Sciatic nerve (tissue), 2 donors: ENCODE results near the gene CAND1. TPM values are rescaled to one million over a fixed set of nuclear protein-coding genes. Genes with fewer than 3 reads are reported as not detected.

Experiments
- ATAC-seq: fragments of 200-7000 bp; cut with Tn5 transposase; one replicate; pipeline ENCODE4 v1.9.1; 2020; ENCODE audit warnings: mild to moderate bottlenecking, moderate library complexity
- DNase-seq: peaks from one replicate; pipeline ENCODE4 v3.0.0-alpha.2; 2020; ENCODE audit warnings: low spot score
- intact Hi-C: fragments of 100-400 bp; cut with DNase I; formaldehyde crosslinking; loops from one replicate; pipeline ENCODE4 v1.14.2; 2022
- total RNA-seq: library from RNA; stranded (reverse); fragmentation: NEBNext Ultra II Directional; extraction: Animal tissue kit (Norgen Biotek cat#: 25700); gene quantifications from one replicate; pipeline ENCODE4 v1.2.1, GENCODE V29; 2021
- donor health status: DM: no; HTN: no; CAD: no.
- donor health status: DM: no; HTN: no; CAD: no.

CAND1 gene
- total RNA-seq, 1 donor from 2014 or later: 123 TPM

DNA sequence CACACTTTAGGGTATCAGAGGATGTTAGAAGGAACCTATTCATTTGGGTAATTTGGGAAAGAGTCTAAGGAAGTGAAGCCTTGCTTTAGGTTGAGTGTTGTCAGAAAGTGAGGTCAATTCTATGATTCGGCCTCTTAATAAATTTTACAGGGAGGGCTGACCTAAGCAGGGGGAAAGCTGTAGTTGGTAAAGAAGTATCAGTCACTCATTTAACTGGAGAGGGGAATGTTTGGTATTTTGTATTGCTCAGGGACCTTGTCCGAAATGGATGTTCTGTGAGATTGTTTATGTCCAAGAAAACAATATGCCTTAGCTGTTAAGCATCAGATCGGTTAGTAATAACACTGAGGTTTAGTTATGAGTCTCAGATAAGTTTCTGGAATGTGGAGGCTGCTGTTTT, 7.3 kb downstream of the CAND1 start:
- ATAC-seq (no peak), DNase-seq (no peak)
- intact Hi-C loops: no loop called here

- intact Hi-C loops: no loop called here
- ATAC-seq (no peak), DNase-seq (no peak)
These were observed 10.5 kb downstream of the CAND1 start for GRCh38 chr12:67279637-67280036.

DNA sequence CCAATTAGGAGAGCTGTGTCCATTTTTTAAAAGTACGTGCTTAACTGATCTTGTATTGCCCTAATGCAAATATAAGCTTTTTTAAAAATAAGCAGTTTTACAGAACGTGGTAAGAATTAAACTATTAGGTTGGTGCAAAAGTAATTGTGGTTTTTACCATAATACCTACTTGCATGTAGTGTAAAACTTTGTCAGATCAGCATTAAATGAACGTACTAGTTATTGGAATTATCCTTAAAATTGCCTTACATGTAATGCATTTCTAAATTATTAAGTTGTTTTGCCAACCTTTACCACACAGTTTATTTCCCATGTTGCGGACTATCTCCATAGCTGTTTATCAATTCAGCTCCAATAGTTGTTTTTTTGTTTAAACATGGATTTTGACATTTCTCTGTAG, 10.9 kb downstream of the CAND1 start:
- DNase-seq: no peak
- intact Hi-C loops: no loop called here
- ATAC-seq: no peak

- ATAC-seq (no peak), DNase-seq (no peak)
- intact Hi-C loops: no loop called here
These were observed 11.4 kb downstream of the CAND1 start for GRCh38 chr12:67280572-67280971.

DNA sequence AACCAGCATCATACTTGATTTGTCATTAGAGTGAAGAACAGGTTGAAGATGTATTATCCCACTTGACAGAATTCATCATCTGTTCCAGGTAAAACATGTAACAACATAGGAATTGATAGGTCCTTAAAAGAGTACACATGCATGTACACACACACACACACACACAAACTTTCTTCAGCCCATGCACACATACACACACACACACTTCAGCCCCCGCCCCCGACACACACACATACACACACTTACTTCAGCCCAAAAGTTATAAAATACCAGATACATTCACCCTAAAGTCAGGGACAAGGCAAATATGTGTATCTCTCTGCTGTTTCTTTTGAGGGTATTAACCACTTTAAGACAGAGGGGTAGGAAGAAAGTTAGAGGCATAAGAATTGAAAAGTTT, 15.4 kb downstream of the CAND1 start:
- DNase-seq: no peak
- ATAC-seq: no peak
- intact Hi-C loops: no loop called here

- ATAC-seq: no peak
- DNase-seq: no peak
- intact Hi-C loops: no loop called here
These were observed 17.1 kb downstream of the CAND1 start for GRCh38 chr12:67286257-67286656.

DNA sequence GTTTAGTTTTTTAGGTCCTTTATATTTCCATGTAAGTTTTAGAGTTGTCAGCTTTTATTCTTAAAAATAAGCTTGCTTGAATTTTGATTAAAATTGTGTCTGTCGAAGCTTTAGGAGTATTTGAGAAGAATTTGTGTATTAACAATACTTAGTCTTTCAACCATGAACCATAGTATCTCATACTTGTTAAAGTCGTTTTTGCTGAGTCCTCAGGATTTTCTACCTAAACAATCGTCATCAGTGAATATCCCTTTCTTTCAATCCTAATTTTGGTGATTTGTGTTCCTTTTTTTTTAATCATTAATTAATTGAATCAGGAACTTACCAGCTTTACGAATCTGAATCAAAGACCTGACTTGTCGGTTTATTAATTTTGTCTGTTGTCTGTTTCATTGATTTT, 18.2 kb downstream of the CAND1 start:
- no peak for ATAC-seq
- DNase-seq: no peak
- intact Hi-C loops: no loop called here

- ATAC-seq: no peak
- intact Hi-C loops: no loop called here
- DNase-seq: no peak
These were observed 19.4 kb downstream of the CAND1 start for GRCh38 chr12:67288561-67288960.

- no peak for ATAC-seq
- intact Hi-C loops: no loop called here
- DNase-seq: no peak
These were observed 21.2 kb downstream of the CAND1 start for GRCh38 chr12:67290378-67290777.

- no peak for DNase-seq
- intact Hi-C loops: no loop called here
- ATAC-seq: no peak
These were observed 30.4 kb downstream of the CAND1 start for GRCh38 chr12:67299526-67299925.

GRCh38 chr12:67299926-67300325, 30.8 kb downstream of the CAND1 start:
- intact Hi-C loops: no loop called here
- ATAC-seq: no peak
- no peak for DNase-seq

DNA sequence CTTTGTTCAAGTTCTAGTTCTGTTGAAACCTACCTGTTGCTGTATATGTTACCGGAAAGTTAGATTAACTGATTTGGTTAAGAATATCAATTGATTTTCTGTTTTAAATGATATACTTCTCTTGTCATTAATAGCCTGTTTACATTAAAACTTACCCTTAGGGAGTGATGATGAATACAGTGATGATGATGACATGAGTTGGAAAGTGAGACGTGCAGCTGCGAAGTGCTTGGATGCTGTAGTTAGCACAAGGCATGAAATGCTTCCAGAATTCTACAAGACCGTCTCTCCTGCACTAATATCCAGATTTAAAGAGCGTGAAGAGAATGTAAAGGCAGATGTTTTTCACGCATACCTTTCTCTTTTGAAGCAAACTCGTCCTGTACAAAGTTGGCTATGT, 33.0 kb downstream of the CAND1 start:
- DNase-seq: no peak
- no peak for ATAC-seq
- intact Hi-C loops: no loop called here

- intact Hi-C loops: no loop called here
- ATAC-seq (no peak), DNase-seq (no peak)
These were observed 36.4 kb downstream of the CAND1 start for GRCh38 chr12:67305544-67305943.

DNA sequence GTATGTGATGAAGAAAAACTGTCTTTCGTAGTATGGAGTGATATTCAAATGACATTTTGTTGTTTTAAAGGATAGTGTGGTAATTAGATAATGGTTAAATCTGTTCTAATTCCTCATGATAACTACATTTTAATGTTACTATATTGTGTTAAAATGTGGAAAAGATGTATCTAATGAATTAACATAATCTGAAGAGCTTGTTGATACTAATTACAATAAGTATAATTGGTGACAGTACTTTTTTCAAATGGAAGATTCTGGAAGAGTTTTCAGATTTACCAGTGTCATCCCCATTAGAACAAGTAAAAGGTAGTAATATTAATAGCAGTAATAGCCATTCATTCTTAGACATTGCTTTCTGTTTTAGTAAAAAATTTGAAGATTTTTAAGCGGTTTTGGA, 37.6 kb downstream of the CAND1 start:
- no peak for DNase-seq
- no peak for ATAC-seq

GRCh38 chr12:67315661-67316060, 46.5 kb downstream of the CAND1 start:
- intact Hi-C loops: no loop called here
- ATAC-seq (no peak), DNase-seq (no peak)

More for the DNA sequence above, 37.6 kb downstream of the CAND1 start:
- intact Hi-C loops: no loop called here

DNA sequence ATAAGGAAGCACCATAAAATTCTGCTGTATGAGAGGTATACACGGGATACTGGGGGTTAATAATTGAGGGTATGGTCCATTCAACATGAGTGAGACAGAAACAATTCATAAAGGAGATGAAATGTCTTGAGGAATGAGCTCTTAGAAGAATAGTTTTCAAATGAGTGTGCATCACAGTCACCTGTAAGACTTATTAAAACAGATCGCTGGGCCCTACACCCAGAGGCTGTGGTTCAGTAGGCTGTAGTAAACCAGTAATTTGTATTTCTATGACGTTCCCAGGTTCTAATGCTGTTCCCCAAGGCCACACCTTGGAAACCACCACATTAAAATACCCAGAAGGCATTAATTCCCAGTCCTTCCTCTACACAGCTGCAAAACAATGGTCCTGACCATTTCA, 49.6 kb downstream of the CAND1 start:
- DNase-seq: no peak
- intact Hi-C loops: no loop called here
- ATAC-seq: no peak

DNA sequence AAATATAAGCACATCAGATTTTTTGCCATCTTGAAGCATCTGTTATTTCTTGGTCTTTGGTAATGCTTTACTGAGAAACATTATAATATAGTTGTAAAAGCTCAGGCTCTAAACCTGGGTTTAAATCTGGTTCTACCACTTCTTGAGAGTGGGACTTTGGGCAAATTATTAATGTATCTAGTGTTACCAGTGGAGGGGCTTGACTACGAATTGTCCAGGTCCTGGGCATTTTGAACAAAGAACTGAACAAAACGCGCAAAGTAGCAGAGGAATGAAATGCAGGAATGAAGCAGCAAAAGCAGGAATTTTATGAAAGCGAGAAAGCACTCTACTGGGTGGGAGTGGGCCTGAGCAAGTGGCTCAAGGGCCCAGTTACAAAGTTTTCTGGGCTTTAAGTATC, 50.8 kb downstream of the CAND1 start:
- ATAC-seq (no peak), DNase-seq (no peak)
- intact Hi-C loops: no loop called here

DNA sequence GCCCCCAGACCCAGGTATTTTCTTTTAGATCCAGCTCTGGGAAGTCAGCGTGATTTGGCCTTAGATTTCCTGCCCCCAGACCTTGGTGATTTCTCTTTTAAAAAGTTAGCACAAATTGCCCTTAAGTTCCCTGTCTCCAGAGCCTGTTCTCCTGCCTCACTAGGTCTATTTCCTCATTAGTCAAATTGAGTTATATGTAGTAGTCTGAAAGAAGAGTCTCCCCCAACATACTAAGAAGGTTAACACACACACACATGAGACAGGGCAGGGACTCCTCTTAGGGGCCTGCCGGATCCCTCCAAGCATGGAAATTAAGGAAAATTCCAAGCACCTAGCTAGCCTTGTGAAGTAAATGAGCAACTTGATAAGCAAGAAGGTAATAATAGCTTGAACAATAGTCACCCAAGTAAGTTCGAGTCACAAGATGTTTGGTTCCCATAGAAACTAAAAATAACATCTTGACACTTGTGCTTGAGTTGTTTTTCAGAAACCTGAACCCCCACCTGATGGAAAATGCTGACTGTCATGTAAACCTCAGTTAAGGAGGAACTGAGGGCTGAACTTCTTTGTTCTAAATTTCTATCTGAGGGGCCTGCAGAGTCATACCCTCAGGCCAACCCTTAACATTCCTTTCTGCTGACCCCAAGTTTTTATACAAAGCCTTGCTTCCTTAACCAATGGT, 51.6 kb downstream of the CAND1 start:
- ATAC-seq (no peak), DNase-seq (no peak)
- intact Hi-C loops: no loop called here

DNA sequence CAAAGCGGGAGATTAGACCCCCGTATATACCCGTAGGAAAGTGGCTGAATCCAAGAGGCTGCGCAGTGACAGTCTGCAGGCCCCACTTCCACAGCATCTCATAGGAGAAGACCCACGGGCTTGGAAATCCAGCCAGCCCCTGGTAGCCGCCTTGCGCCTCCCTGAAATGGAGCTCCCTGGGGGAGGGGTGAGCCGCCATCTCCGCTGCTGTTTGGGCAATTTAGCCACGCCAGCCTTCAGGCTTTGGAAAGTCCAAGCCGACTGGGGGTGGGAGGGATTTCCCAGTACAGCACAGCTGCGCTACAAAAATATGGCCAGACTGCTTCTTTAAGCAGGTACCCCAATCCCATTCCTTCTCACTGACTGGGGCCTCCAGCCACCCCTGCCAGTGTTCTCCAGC, 53.4 kb downstream of the CAND1 start:
- intact Hi-C loops: no loop called here
- DNase-seq: no peak
- no peak for ATAC-seq

DNA sequence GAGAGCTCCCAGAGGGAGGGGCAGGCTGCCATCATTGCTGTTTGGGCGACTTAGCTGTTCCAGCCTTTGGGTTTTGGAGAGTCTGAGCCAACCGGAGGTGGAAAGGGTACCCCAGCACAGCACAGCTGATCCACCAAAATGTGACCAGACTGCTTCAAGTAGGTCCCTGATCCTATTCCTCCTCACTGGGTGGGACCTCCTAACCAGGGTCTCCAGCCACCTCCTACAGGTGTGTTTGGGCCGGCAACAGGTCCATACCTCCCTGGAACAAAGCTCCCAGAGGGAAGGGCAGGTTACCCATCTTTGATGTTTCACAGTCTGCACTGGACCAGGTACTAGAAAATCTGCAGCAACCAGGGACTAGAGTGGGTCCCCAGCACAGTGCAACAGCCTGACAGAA, 53.8 kb downstream of the CAND1 start:
- ATAC-seq (no peak), DNase-seq (no peak)
- intact Hi-C loops: no loop called here

GRCh38 chr12:67326637-67327036, 57.5 kb downstream of the CAND1 start:
- ATAC-seq (no peak), DNase-seq (no peak)
- intact Hi-C loops: no loop called here

DNA sequence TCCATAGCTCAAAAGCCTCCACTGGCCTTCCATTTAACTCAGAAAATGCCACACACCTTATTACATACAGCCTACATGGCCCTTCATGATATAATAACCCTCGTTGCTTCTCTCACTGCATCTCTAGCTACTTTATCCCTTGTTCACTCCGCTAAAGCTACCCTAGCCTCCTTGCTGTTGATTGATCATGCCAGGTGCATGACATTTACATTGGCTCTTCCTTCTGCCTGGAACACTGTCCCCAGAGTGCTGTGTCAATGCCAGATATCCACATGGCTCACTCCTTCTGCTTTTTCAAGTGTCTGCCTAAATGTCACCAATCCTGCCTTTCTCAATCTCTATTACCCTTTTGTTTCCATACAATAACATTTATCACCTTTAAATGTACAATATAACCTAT, 58.3 kb downstream of the CAND1 start:
- intact Hi-C loops: no loop called here
- ATAC-seq (no peak), DNase-seq (no peak)
